ENCODE measurements around the gene OBSCN. TPM values are rescaled to one million over a fixed set of nuclear protein-coding genes. Genes with fewer than 3 reads are reported as not detected.

Gene OBSCN, protein sequence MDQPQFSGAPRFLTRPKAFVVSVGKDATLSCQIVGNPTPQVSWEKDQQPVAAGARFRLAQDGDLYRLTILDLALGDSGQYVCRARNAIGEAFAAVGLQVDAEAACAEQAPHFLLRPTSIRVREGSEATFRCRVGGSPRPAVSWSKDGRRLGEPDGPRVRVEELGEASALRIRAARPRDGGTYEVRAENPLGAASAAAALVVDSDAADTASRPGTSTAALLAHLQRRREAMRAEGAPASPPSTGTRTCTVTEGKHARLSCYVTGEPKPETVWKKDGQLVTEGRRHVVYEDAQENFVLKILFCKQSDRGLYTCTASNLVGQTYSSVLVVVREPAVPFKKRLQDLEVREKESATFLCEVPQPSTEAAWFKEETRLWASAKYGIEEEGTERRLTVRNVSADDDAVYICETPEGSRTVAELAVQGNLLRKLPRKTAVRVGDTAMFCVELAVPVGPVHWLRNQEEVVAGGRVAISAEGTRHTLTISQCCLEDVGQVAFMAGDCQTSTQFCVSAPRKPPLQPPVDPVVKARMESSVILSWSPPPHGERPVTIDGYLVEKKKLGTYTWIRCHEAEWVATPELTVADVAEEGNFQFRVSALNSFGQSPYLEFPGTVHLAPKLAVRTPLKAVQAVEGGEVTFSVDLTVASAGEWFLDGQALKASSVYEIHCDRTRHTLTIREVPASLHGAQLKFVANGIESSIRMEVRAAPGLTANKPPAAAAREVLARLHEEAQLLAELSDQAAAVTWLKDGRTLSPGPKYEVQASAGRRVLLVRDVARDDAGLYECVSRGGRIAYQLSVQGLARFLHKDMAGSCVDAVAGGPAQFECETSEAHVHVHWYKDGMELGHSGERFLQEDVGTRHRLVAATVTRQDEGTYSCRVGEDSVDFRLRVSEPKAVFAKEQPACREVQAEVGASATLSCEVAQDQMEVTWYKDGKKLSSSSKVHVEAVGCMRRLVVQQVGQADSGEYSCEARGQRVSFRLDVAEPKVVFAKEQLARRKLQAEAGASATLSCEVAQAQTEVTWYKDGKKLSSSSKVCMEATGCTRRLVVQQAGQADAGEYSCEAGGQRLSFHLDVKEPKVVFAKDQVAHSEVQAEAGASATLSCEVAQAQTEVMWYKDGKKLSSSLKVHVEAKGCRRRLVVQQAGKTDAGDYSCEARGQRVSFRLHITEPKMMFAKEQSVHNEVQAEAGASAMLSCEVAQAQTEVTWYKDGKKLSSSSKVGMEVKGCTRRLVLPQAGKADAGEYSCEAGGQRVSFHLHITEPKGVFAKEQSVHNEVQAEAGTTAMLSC (N-terminal part only)
- total RNA-seq (2014; rRNA removed; shearing (Covaris generic)), result 0.10 and 0.24 TPM in 2 replicates

DNA sequence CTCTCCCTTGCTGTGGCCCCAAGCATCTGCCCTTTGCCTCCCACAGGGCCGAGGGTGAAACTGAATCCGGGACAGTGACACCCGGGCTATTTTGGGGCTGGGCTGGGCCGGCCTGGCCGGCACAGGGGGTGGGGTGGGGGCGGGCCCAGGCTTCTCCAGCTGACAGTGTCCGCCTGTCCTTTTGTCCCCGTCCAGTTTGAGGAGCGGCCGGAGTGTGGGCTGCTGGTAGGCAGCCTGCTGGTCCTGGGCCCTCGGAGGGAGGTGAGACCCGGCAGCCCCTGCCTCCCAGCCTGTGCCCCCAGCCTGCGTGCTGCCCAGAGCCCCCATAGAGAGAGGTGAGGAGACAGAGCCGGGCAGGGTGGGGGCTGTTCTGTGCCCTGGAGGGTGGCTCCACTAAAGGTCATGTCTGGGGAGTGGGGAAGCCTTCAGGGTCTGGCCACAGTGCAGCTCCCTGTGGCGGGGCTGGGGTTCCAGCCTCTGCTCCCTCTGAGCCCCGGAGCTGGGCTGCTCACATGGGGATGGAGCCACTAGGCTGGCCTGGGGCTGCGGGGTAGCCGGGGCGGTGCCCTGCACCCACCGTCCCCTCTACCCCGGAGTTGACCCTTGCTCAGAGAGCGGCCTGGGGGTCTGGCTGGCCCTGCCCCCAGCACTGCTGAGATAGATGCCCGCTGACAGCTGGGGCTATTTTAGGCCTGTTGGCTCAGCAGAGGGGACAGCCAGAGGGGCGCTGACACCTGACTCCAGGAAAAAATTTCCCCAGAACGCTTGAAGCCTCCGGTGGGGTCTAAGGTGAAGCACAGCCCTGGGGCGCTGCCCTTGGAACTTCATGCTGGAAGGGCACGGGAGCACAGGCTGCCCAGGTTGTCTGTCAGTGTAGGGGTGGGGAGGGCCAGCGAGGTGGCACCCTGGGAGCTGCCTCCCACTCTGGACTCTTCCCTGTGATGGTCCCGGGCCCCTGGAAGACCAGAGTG lies at the start of gene OBSCN:
Gene OBSCN, plus strand, starts transcription at position 194 of the 971 bp plus-strand sequence. CDS start 3,740 bp downstream, outside the sequence.
- no peak for DNase-seq (ENCODE audit: low read depth)

DNA sequence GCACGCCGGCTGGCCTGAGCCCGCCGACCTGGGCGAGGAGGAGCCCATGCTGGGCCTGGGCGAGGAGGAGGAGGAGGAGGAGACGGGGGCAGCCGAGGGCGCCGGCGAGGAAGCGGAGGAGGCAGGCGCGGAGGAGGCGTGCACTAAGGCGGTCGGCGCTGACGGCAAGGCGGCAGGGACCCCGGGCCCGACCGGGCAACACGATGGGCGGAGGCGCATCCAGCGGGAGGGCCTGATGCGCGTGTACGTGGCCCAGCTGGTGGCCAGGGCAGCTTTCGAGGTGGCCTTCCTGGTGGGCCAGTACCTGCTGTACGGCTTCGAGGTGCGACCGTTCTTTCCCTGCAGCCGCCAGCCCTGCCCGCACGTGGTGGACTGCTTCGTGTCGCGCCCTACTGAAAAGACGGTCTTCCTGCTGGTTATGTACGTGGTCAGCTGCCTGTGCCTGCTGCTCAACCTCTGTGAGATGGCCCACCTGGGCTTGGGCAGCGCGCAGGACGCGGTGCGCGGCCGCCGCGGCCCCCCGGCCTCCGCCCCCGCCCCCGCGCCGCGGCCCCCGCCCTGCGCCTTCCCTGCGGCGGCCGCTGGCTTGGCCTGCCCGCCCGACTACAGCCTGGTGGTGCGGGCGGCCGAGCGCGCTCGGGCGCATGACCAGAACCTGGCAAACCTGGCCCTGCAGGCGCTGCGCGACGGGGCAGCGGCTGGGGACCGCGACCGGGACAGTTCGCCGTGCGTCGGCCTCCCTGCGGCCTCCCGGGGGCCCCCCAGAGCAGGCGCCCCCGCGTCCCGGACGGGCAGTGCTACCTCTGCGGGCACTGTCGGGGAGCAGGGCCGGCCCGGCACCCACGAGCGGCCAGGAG lies 49.5 kb upstream of the OBSCN start:
- no peak for DNase-seq (ENCODE audit: low read depth)

DNA sequence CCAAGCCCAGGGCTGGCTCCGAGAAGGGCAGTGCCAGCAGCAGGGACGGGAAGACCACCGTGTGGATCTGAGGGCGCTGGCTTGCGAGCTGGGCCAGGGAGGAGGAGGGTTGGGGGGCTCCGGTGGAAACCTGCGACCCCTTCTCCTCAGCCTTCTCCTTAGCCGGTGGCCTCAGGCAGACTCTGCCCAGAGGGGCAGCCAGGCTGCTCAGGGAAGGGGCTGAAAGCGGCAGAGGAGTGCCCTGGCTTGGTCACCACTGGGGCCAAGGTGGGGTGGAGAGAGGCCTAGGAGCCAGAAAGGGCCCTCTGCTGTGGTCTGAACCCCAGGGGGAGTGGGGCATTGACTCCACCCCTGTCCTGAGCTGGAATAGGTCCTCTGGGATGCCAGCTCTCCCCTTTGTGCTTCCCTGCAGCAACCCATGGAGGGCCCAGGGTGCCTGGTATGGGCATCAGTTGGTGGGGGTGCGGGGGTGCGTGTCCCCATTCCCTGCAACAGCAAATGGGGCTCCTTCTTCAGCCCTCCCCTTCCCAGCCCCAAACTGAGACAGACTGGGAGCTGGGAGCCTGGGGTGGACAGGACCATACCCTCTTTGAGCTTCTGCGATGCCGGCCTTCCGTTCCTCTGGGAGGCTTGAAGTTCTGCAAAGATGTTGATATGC lies 48.7 kb upstream of the OBSCN start:
- no peak for DNase-seq (ENCODE audit: low read depth)

DNA sequence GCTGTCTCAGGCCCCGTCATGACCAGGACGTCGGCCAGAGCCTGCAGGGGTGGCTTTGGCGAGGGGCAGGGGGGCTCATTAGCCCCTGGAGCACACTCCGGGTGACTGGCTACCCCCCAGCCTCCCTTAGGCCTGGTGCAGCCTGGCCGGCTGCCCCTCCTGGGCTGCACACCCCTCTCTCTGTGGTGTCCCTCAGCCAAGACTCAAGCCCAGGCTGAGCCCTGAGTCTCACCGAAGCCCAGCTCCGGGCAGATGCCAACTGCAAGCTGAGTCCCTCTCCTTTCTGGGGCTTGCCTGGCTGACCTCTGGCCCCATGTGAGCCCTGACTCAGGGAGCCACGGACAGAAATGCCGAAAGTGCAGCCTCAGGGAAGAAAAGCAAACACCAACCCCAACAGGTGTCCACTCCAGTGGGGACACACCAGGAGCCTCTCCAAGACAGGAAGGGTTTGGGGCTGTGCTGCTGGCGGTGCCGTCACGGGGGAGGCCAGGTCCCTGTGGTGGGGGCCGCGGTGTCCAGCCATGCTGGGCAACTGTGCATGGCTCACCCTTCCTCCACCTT lies 47.6 kb upstream of the OBSCN start:
- DNase-seq (ENCODE audit: low read depth), result no peak

DNA sequence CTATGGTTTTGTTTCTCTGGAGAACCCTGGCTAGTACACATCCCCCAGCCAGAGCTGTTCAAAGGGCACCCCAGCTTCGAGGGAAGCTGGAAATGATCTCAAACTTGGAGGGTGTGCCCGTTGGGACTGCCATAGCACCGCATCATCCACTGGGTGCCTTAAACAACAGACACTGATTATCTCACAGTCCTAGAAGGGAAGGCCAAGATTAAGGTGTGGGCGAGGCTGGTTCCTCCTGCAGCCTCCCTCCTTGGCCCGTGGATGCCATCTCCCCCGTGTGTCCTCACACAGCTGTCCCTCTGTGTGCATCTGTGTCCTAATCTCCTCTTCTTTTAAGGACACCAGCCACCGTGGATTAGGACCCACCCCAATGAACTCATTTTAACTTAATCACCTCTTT lies 46.5 kb upstream of the OBSCN start:
- no peak for DNase-seq (ENCODE audit: low read depth)

DNA sequence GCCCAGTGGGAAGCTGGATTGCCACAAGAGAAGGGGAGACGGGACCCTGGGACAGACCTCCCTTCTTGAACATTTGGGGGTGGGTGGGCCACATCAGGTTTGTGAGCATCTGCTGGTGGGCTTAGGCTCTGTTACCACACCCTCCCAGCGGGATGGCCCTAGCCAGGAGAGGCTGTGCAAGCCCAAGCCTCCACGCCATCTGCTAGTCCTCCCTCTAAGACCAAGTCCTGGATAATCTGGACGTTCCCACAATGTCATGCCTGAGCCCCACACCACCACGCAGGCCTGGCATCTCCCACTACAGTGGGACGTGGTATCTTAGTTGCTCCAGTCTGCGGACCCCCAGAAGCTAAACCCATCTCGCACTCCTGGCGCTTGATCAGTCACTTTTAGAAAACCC lies 46.0 kb upstream of the OBSCN start:
- no peak for DNase-seq (ENCODE audit: low read depth)

DNA sequence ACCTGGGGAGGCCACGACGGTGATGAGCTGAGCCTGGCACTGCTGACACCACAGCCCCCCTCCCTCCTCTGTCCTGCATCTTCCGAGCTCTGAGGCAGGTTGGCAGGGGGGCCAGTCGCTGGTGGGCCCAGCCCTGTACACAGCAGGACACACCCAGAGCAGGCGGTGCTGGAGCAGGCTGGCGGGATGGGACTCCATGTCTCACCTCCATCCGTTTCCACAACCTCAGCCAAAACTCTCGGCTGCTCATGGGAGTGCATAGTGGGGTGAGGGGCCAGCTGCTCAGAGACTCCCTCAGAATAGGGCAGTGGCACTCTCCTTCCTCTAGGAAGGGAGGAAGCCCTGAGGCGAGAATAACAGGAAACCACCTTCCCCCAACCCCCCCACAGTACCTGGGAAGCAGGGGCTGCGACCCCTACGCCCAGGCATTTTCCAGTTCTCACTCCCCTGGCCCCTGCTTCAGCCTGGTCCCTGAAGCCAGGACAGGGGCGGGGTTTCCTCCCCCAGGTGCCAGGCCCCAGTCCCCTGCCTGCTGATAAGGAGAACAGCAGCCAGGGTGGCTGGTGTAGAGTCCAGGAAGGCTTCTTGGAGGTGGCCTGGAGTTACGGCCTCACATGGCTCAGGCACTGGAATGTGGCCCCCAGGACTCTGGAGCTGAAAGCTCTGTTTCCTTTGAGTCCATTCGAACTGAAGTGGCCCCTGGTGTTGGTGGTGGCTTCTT lies 45.4 kb upstream of the OBSCN start:
- DNase-seq (ENCODE audit: low read depth), result no peak

DNA sequence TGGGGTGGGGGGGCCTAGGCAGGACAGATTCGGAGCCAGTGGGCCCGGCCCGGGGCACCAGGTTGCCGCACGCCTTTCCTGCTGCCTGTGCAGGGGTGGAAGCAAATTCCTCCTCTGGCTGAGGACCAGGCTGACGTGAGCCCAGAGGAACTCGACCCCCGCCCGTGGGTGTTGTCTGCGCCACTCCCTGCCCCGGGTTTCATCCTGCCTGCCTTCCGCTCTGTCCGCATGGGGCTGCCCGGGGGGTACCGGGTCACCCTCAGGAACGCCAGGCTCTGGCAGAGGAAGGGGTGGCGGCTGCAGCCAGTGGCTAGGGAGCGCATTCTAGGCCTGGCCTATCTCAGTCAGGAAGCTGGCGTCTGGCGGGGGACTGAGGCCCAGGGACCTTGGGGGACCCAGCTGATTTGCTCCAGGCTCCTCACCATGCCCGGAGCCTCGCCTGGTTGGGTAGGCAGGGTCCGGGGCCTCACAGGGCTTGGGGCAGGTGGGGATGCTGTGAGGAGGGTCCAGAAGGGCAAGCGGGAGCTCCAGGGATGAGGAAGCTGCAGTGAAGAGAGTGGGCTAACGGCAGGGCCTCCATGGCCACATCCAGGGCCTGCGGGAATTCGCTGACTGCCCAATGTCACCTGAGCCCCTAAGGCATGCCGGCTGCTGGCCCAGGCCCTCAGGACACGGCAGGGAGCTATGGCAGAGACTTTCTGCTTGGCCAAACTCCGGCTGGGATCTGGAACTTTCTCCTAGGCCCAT lies 44.7 kb upstream of the OBSCN start:
- no peak for DNase-seq (ENCODE audit: low read depth)

DNA sequence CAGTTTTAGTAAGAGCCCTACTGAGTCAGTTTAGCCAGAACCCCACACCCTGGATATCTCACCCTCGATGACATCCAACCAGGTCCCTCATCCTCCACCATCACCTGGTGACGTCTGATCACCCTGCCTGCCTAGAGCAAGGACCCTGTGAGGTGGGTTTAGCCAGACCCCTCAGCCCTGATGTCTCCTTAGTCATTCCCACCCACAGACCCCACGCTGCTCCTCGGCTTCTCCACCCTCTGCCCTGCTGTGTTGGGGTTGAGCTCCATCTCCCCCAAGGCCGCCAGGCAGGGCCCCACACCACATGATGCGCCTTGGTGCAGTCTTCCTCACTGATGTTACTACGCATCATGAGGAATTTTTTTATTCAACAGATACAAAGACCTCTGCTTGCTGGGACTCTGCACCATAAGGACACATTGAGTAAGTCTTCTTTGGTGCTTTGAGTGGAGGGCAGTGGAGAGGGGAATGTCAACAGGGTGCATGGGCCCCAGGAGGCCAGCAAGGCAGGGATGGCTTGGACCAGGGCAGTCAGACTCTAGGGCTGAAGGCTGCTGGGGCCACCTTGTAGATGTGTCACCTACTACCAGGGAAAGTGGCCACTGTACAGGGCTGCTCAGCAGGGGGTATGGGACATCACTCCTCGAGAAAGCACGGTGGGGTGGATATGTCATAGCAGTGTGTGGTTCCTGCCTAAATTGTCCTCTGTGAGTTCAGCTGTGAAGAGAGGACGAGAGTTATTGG lies 43.9 kb upstream of the OBSCN start:
- DNase-seq (ENCODE audit: low read depth), result no peak

DNA sequence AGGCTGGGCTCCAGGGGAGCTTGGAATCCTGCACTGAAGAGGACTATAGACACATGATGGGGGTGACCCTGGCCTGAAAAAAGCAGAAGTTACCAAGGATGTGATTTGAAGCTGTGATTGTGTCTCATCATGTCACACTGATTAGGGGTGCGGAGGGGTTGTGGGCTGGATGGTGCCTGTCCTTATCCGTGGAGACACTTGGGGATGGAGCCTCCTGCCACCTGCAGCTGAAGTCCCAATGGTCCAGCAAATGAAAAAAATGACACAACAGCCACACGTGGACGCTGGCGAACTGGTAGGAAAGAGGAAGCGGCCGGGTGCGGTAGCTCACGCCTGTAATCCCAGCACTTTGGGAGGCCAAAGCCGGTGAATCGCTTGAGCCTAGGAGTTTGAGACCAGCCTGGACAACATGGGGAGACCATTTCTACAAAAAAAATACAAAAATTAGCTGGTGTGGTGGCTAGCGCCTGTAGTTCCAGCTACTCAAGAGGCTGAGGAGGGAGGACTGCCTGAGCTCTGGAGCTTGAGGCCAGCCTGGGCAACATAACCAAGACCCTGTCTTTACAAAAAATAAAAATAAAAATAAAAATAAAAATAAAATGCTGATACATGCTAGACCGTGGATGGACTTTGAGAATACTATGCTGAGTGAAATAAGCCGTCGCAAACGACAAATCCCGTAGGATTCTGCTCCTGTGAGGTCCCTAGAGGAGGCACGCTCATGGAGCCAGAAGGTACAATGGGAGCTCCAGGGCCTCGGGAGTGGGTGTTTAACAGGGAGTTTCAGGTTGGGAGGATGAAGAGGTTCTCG lies 43.1 kb upstream of the OBSCN start:
- DNase-seq (ENCODE audit: low read depth), result no peak

DNA sequence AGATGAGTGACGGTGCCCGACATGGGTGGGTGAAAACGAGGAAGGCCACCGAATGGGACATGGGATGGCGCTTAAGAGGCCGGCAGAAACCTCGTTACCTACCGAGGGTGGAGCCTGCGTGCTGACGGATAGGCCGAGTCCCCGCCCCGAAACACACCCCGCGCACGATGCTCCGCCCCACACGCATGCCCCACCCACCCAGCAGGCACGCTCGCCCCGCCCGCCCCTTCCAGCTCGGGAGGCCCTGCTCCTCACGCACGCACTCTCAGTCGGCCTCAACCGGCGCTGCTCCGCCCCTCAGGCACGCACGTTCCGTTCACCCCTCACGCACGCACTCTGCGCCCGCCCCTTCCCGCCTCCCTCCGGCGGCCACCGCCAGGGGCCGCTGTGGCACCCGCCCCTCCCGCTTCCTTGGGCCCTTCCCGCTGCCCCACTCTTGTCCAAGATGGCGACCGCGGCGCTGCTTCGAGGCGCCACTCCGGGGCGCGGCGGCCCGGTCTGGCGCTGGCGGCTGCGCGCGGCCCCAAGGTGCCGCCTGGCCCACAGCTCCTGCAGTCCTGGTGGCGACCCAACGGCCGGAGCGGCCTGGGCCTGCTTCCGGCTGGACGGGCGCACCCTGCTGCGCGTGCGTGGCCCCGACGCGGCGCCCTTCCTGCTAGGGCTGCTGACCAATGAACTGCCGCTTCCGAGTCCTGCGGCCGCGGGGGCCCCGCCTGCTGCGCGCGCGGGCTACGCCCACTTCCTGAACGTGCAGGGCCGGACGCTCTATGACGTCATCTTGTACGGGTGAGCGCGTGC lies 42.3 kb upstream of the OBSCN start, which contains the start of gene IBA57:
Gene IBA57, plus strand, starts transcription at position 433 of the 798 bp plus-strand sequence. Its CDS starts 13 bp downstream, at position 446.
- peak; percentile 96 for DNase-seq (ENCODE audit: low read depth)

DNA sequence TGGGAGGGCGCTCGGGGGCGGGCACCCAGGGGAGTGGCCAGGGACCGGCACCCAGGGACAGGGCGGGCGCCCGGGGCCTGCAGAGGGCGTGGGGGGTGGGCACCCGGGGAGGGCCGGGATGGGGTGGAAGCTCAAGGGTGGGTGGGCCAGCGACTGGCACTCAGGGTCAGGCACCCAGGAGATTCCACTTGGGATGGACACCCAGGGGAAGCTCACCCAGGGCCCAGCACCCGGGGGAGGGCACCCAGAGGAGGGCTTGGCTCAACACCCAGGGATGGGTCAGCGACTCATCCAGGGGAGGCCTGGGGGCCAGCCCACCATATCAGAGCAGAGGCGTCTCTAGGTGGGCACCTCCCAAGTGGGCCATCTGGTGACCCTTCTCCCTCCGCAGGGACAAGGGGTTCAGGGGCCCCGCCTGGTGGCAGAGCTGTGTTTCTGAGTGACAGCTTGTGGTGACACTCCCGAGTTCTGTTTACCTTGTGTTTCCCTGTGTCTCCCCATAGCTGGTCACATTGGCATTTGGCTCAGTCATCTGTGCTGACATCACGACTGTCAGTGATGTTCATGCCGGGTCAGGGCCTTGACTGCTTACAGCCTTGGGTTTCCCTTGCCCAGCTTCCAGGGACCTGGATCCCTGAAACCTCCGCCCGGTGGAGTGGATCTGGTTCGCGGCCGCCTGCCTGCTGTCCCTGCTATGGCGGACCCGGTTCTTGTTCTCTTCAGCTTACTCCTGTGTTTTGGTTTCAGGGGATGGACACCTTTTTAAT lies 41.5 kb upstream of the OBSCN start:
- DNase-seq (ENCODE audit: low read depth), result peak; percentile 75

DNA sequence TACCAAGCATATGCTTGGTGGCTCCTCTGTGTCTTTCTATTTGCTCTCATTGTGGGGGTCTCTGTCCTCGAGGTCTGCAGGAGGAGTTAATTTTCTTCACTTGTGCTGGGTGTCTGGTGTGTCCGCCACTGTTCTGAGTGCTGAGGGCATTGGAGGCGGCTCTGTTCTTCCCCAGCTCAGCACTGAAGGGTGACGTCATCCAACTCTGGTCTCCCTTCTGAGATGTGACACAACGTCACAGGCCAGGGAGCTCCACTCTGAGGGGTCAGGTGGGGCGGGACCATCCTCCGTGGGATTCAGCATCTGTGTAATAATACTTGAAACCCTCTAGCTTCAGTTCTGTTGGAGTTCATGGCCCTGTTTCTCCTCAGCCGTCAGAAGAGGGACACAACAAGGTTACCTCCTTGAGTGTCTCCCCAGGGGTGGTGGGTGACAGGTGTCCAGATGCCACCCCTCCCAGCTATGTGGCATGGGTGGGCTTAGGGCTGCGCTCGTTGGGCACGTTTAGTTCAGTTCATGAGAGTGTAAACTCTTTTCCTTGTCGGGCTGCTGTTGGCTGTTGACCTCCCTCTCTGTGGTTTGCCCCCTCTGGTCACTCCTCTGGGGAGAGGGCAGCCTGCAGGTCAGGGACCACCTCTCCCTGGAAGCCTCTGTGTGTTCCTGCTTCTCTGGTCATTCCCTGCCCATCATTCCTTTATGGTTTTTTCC lies 39.1 kb upstream of the OBSCN start:
- no peak for DNase-seq (ENCODE audit: low read depth)
